Mesenchymal stem cell (in vitro differentiated cells and primary cell): ENCODE data around the gene MLLT3.

Experiments
- DNase-seq: peaks from one replicate; pipeline ENCODE4 v3.0.0-alpha.2; 2013
- H2AFZ ChIP-seq: one replicate; pipeline ENCODE4 v1.6.1; 2013; ENCODE audit warnings: low read depth, mild to moderate bottlenecking, control low read depth, inconsistent platforms, low read length, moderate library complexity
- H2AK5ac ChIP-seq: 2 replicates; pipeline ENCODE4 v1.6.1; 2013; ENCODE audit warnings: low read length, moderate library complexity, mild to moderate bottlenecking, inconsistent platforms; ENCODE audit not compliant: severe bottlenecking
- H2BK120ac ChIP-seq: one replicate; pipeline ENCODE4 v1.6.1; 2013; ENCODE audit warnings: low read depth, mild to moderate bottlenecking, inconsistent platforms, low read length, moderate library complexity
- H2BK12ac ChIP-seq, 2 experiments: one replicate each; pipeline ENCODE4 v1.6.1; 2013; ENCODE audit warnings: inconsistent platforms in 2 of 2, low read length in 2 of 2, mild to moderate bottlenecking in 2 of 2, moderate library complexity in 2 of 2, control low read depth in 1 of 2
- H2BK15ac ChIP-seq: one replicate; pipeline ENCODE4 v1.6.1; 2013; ENCODE audit warnings: mild to moderate bottlenecking, low read depth, inconsistent platforms; ENCODE audit not compliant: poor library complexity, severe bottlenecking
- H2BK5ac ChIP-seq: 2 replicates; pipeline ENCODE4 v1.6.1; 2013; ENCODE audit warnings: low read depth, mild to moderate bottlenecking, low read length, control low read depth, inconsistent platforms; ENCODE audit not compliant: poor library complexity, severe bottlenecking
- H3K14ac ChIP-seq, 2 experiments: one replicate each; pipeline ENCODE4 v1.6.1; 2013; ENCODE audit warnings: inconsistent platforms in 2 of 2, low read length in 2 of 2, control low read depth in 1 of 2, mild to moderate bottlenecking in 1 of 2, moderate library complexity in 1 of 2
- H3K18ac ChIP-seq, 2 experiments: one replicate each; pipeline ENCODE4 v1.6.1; 2013; ENCODE audit warnings: inconsistent platforms in 2 of 2, low read length in 2 of 2, control low read depth in 1 of 2, low read depth in 1 of 2, mild to moderate bottlenecking in 1 of 2
- H3K23ac ChIP-seq, 2 experiments: one replicate each; pipeline ENCODE4 v1.6.1; 2013; ENCODE audit warnings: inconsistent platforms in 2 of 2, low read length in 2 of 2, mild to moderate bottlenecking in 2 of 2, moderate library complexity in 2 of 2, control low read depth in 1 of 2
- H3K27ac ChIP-seq: 2 replicates; pipeline ENCODE4 v1.5.1; 2013; ENCODE audit warnings: mild to moderate bottlenecking, moderate library complexity, low read length, control low read depth, inconsistent platforms; ENCODE audit not compliant: poor library complexity, severe bottlenecking
- H3K27me3 ChIP-seq, 2 experiments: 2 replicates each; pipeline versions ENCODE4 v1.6.1 to v1.7.0; 2013; ENCODE audit warnings: low read length in 2 of 2, mild to moderate bottlenecking in 2 of 2, moderate library complexity in 2 of 2, control low read depth in 1 of 2, inconsistent platforms in 1 of 2; ENCODE audit not compliant: control insufficient read depth in 1 of 2, insufficient read depth in 1 of 2
- H3K36me3 ChIP-seq, 2 experiments: 2 replicates each; pipeline versions ENCODE4 v1.6.1 to v1.7.0; 2013; ENCODE audit warnings: low read length in 2 of 2, control low read depth in 1 of 2, inconsistent platforms in 1 of 2, low read depth in 1 of 2, mild to moderate bottlenecking in 1 of 2; ENCODE audit not compliant: insufficient read depth in 2 of 2, control insufficient read depth in 1 of 2
- H3K4ac ChIP-seq, 2 experiments: one replicate each; pipeline ENCODE4 v1.6.1; 2013; ENCODE audit warnings: inconsistent platforms in 2 of 2, low read length in 2 of 2, mild to moderate bottlenecking in 2 of 2, moderate library complexity in 2 of 2, control low read depth in 1 of 2, low read depth in 1 of 2
- H3K4me1 ChIP-seq: 2 replicates; pipeline ENCODE4 v1.6.1; 2013; ENCODE audit warnings: low read depth, low read length, control low read depth; ENCODE audit not compliant: control insufficient read depth, insufficient read depth
- H3K4me2 ChIP-seq: 2 replicates; pipeline ENCODE4 v1.6.1; 2013; ENCODE audit warnings: low read length, mild to moderate bottlenecking, inconsistent platforms; ENCODE audit not compliant: poor library complexity, severe bottlenecking
- H3K4me3 ChIP-seq, 2 experiments: 2 replicates each; pipeline versions ENCODE4 v1.5.1 to v1.7.0; 2013; ENCODE audit warnings: low read length in 2 of 2, mild to moderate bottlenecking in 2 of 2, control low read depth in 1 of 2, low read depth in 1 of 2; ENCODE audit not compliant: insufficient read depth in 1 of 2
- H3K79me1 ChIP-seq: replicated peaks from 2 replicates; pipeline ENCODE4 v1.6.1; 2013; ENCODE audit warnings: mild to moderate bottlenecking, control low read depth, low read length, inconsistent platforms; ENCODE audit not compliant: poor library complexity, severe bottlenecking
- H3K9ac ChIP-seq: 2 replicates; pipeline ENCODE4 v1.7.0; 2013; ENCODE audit warnings: mild to moderate bottlenecking, low read length, moderate library complexity
- H3K9me3 ChIP-seq: 2 replicates; pipeline ENCODE4 v1.7.0; 2013; ENCODE audit warnings: mild to moderate bottlenecking, low read length; ENCODE audit not compliant: control insufficient read depth
- H4K8ac ChIP-seq: one replicate; pipeline ENCODE4 v1.6.1; 2013; ENCODE audit warnings: inconsistent platforms, mild to moderate bottlenecking, low read length, moderate library complexity
- H4K91ac ChIP-seq: one replicate; pipeline ENCODE4 v1.6.1; 2013; ENCODE audit warnings: mild to moderate bottlenecking, low read length, inconsistent platforms
- WGBS: methylation state at CpG from one replicate; pipeline ENCODE4 v1.1.7; 2013; ENCODE audit warnings: mixed read lengths; 5-methylcytosine and 5-hydroxymethylcytosine counted together

Gene MLLT3

GRCh38 chr9:20466328-20467008 is 155.8 kb downstream of the MLLT3 start:
- H3K4me1 ChIP-seq = no peaks in the 10 kb centered on the region
- H4K8ac ChIP-seq = no peak overlapping the region
- H3K9me3 ChIP-seq = no peaks in the 10 kb centered on the region
- no peak overlapping the region for H3K9ac ChIP-seq
- H2BK5ac ChIP-seq = no peak overlapping the region
- H3K4me2 ChIP-seq = no peak overlapping the region
- no CpG with 5 or more reads among the region's 1 CpG for WGBS
- no peak overlapping the region for H2BK15ac ChIP-seq
- H3K27ac ChIP-seq = no peak overlapping the region
- no peak overlapping the region for H3K4me3 ChIP-seq
- no peak for DNase-seq
- H3K27me3 ChIP-seq = no peaks in the 10 kb centered on the region
- H3K36me3 ChIP-seq = no peaks in the 10 kb centered on the region
- H2AK5ac ChIP-seq = no peak overlapping the region
- no peak overlapping the region for H2AFZ ChIP-seq
- no peak overlapping the region for H2BK12ac ChIP-seq
- no peak overlapping the region for H3K18ac ChIP-seq
- no peak overlapping the region for H3K4ac ChIP-seq
- H3K14ac ChIP-seq = no peak overlapping the region
- H3K23ac ChIP-seq = no peak overlapping the region
- no peak overlapping the region for H2BK120ac ChIP-seq
- peaks cover 12% of the 10 kb centered on the region for H3K79me1 ChIP-seq
- H4K91ac ChIP-seq = no peak overlapping the region

- DNase-seq = no peak
- H2BK12ac ChIP-seq = no peak overlapping the region
- no peak overlapping the region for H2AFZ ChIP-seq
- H3K4me3 ChIP-seq = no peak overlapping the region
- whole genome bisulfite sequencing = 88% methylated on average over 3 of the region's 4 CpGs
- no peak overlapping the region for H3K9ac ChIP-seq
- no peak overlapping the region for H3K23ac ChIP-seq
- H3K36me3 ChIP-seq = no peaks in the 10 kb centered on the region
- H3K18ac ChIP-seq = no peak overlapping the region
- no peak overlapping the region for H4K91ac ChIP-seq
- no peak overlapping the region for H3K27ac ChIP-seq
- no peak overlapping the region for H2AK5ac ChIP-seq
- H3K79me1 ChIP-seq = peaks cover 15% of the 10 kb centered on the region
- H2BK120ac ChIP-seq = no peak overlapping the region
- H2BK5ac ChIP-seq = no peak overlapping the region
- no peak overlapping the region for H3K4me2 ChIP-seq
- no peak overlapping the region for H3K4ac ChIP-seq
- no peak overlapping the region for H4K8ac ChIP-seq
- H3K9me3 ChIP-seq = no peaks in the 10 kb centered on the region
- H3K4me1 ChIP-seq = no peaks in the 10 kb centered on the region
- no peaks in the 10 kb centered on the region for H3K27me3 ChIP-seq
- H2BK15ac ChIP-seq = no peak overlapping the region
- H3K14ac ChIP-seq = no peak overlapping the region
Measured at GRCh38 chr9:20464242-20464641, 158.1 kb downstream of the MLLT3 start.

DNA sequence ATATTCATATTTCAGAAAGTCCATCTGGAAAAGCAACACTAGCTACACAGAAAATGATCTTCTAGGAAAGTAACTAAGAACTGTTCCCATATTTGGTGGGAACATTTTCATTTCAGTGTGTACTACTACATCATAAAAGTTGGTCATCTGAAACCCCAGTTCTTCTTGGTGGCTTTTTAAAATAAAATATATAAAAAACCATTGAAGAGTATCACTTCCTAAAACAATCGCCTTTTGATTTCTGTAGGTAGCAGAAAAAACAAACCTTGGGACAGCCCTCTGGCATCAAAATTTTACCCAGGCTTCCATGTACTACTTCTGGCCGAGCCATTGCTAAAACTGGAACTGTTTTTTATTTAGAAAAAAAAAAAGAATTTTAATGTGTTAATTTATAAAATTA is 158.5 kb downstream of the MLLT3 start:
- 100% methylated on average over 1 of the region's 2 CpGs for WGBS
- Histone ChIP-seq H3K9me3 (no peaks in the 10 kb centered on the region), H3K4me3 (no peak overlapping the region), H3K14ac (no peak overlapping the region), H3K23ac (no peak overlapping the region), H3K27ac (no peak overlapping the region), H3K27me3 (no peaks in the 10 kb centered on the region), H4K91ac (no peak overlapping the region), H3K18ac (no peak overlapping the region), H2BK5ac (no peak overlapping the region), H3K4me1 (no peaks in the 10 kb centered on the region), H2AFZ (no peak overlapping the region), H3K4me2 (no peak overlapping the region), H2BK12ac (no peak overlapping the region), H3K9ac (no peak overlapping the region), H3K36me3 (no peaks in the 10 kb centered on the region), H3K4ac (no peak overlapping the region), H2BK120ac (no peak overlapping the region), H4K8ac (no peak overlapping the region), H2BK15ac (no peak overlapping the region), H2AK5ac (no peak overlapping the region), H3K79me1 (peaks cover 18% of the 10 kb centered on the region)
- DNase-seq = no peak

DNA sequence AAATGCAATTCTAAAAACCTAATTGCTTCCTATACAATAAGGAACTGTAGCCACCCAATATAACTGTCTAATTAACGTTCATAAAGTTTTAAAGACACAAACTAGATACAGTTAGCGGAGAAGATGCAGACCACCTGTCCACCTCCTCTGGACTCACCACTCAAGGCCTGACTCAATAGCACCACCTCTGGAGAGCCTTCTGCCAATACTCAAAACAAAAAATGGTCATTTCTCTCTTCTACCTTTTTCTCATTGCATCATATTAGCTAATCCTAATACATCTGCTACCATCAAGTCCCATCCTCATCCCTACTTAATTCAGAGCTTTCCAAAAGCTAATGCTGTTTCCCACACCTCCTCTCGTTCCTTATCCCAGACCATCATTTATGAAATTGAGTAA is 159.9 kb downstream of the MLLT3 start:
- Histone ChIP-seq H3K4me1 (no peaks in the 10 kb centered on the region), H4K8ac (no peak overlapping the region), H3K23ac (no peak overlapping the region), H3K14ac (no peak overlapping the region), H4K91ac (no peak overlapping the region), H3K9ac (no peak overlapping the region), H2AK5ac (no peak overlapping the region), H3K27me3 (no peaks in the 10 kb centered on the region), H3K79me1 (peaks cover 20% of the 10 kb centered on the region), H3K18ac (no peak overlapping the region), H2BK15ac (no peak overlapping the region), H3K27ac (no peak overlapping the region), H3K36me3 (no peaks in the 10 kb centered on the region), H3K4ac (no peak overlapping the region), H2BK12ac (no peak overlapping the region), H3K4me2 (no peak overlapping the region), H2BK5ac (no peak overlapping the region), H2AFZ (no peak overlapping the region), H2BK120ac (no peak overlapping the region), H3K9me3 (no peaks in the 10 kb centered on the region), H3K4me3 (no peak overlapping the region)
- WGBS = 97% methylated on average over 2 of the region's 3 CpGs
- no peak for DNase-seq
